Motor neuron (in vitro differentiated cells): ENCODE data around the gene ANXA2R. TPM values are rescaled to one million over a fixed set of nuclear protein-coding genes. Genes with fewer than 3 reads are reported as not detected.
"Not testable (repeated sequence)": the region's sequence is repeated elsewhere in the genome, so short reads cannot be mapped to it uniquely, and the experiment has no call there.

Experiments
- ATAC-seq, 8 experiments: fragments of 200-7000 bp; cut with Tn5 transposase; replicated peaks in 6 of 8; 2 replicates each; pipeline ENCODE4 v1.8.0; 2021; ENCODE audit warnings: mild to moderate bottlenecking in 8 of 8, moderate library complexity in 8 of 8
- H3K27ac ChIP-seq, 2 donors: fragments of 250-450 bp; sonication (Bioruptor Pico); 2 replicates each; pipeline ENCODE4 v1.9.0; 2021; ENCODE audit warnings: antibody characterized with exemption in 2 of 2, mild to moderate bottlenecking in 2 of 2, moderate library complexity in 1 of 2
- H3K4me1 ChIP-seq, 2 donors: fragments of 250-450 bp; sonication (Bioruptor Pico); replicated peaks in 1 of 2; 2 replicates each; pipeline ENCODE4 v1.6.1; 2021; ENCODE audit warnings: antibody characterized with exemption in 2 of 2, mild to moderate bottlenecking in 2 of 2, moderate library complexity in 1 of 2
- H3K4me3 ChIP-seq, 5 donors: fragments of 250-450 bp; sonication (Bioruptor Pico); 2 replicates each; pipeline ENCODE4 v1.9.0; 2021; ENCODE audit warnings: antibody characterized with exemption in 5 of 5, mild to moderate bottlenecking in 5 of 5, moderate library complexity in 4 of 5
- WGBS, 10 experiments: fragments of 450-650 bp; shearing (Covaris generic); methylation state at CpG; one replicate each; pipeline ENCODE4 v1.0.0; 2022; 5-methylcytosine and 5-hydroxymethylcytosine counted together
- in situ Hi-C, 9 experiments: fragments of 400-800 bp; cut with MboI; loops; one replicate each; pipeline ENCODE4 v1.15.0; 2021; ENCODE audit warnings: low sequenced_read_pairs in 9 of 9, low pct_unique_long_range_greater_than_20kb in 2 of 9; ENCODE audit not compliant: unreplicated experiment in 9 of 9
- total RNA-seq, 8 experiments: library from RNA; unstranded; fragments of 300-600 nt; gene quantifications; 2 replicates each; pipeline versions ENCODE4 v1.2.3 to v1.2.4, GENCODE V29; 2022

The ANXA2R gene
- total RNA-seq, 8 experiments from 2014 or later, result 0.11 to 5.4 (median 1.1) TPM

- not testable (repeated sequence) for H3K27ac ChIP-seq, H3K4me3 ChIP-seq, ATAC-seq
- peaks cover 18 to 23% of the 10 kb centered on the region in 2 donors for H3K4me1 ChIP-seq
- in situ Hi-C loops, result loop anchor here in 1 of 9 experiments (25.0 kb wide), 1 partner anchor 93 kb away; no protein-coding TSS in a partner anchor
- WGBS, 10 experiments, result 83 to 100% (median 94%) methylated on average over 1 to 3 of the region's 3 CpGs; no CpG with 5 or more reads in 3 of the 10 experiments
Observed at GRCh38 chr5:43069401-43069720, 29.2 kb upstream of the ANXA2R start.

GRCh38 chr5:43068037-43068436 lies 27.9 kb upstream of the ANXA2R start:
- Histone ChIP-seq H3K4me3 (peak overlapping the region; percentile 71 to 95 (median 83)), H3K4me1 (peaks cover 22 to 23% of the 10 kb centered on the region in 2 donors), H3K27ac (no peak overlapping the region)
- in situ Hi-C loops, result loop anchor here in 1 of 9 experiments (25.0 kb wide), 1 partner anchor 94 kb away; no protein-coding TSS in a partner anchor
- no peak for ATAC-seq
- 0 to 100% (median 84%) methylated on average over 1 to 2 of the region's 2 CpGs; no CpG with 5 or more reads in 3 of the 10 experiments for WGBS, 10 experiments

- peak; percentile 34 to 60 (median 49) for ATAC-seq
- H3K27ac ChIP-seq, result peak overlapping the region; percentile 78 to 92
- WGBS, 10 experiments, result 0 to 10% (median 1%) methylated on average over 2 to 29 of the region's 45 CpGs; no CpG with 5 or more reads in 3 of the 10 experiments
- in situ Hi-C loops, result loop anchor here in 1 of 9 experiments (25.0 kb wide), 1 partner anchor 95 kb away; no protein-coding TSS in a partner anchor
- H3K4me1 ChIP-seq, result peaks cover 22 to 23% of the 10 kb centered on the region in 2 donors
- H3K4me3 ChIP-seq, result peak overlapping the region; percentile 71 to 95 (median 83)
Observed at GRCh38 chr5:43066799-43067741, 27.0 kb upstream of the ANXA2R start.

- H3K4me3 ChIP-seq, result peak overlapping the region; percentile 71 to 95 (median 83)
- 0 to 20% (median 0%) methylated on average over 1 to 30 of the region's 75 CpGs; no CpG with 5 or more reads in 1 of the 10 experiments for WGBS, 10 experiments
- in situ Hi-C loops, result loop anchor here in 1 of 9 experiments (25.0 kb wide), 1 partner anchor 96 kb away; no protein-coding TSS in a partner anchor
Observed at GRCh38 chr5:43065948-43066798, 26.1 kb upstream of the ANXA2R start.

GRCh38 chr5:43065387-43065947 lies 25.3 kb upstream of the ANXA2R start:
- Histone ChIP-seq H3K27ac (peak overlapping the region; percentile 78 to 92), H3K4me1 (peaks cover 22 to 23% of the 10 kb centered on the region in 2 donors), H3K4me3 (peak overlapping the region; percentile 71 to 95 (median 83))
- ATAC-seq, result no peak
- 0 to 5% (median 1%) methylated on average over 9 to 18 of the region's 18 CpGs for WGBS, 10 experiments
- in situ Hi-C loops, result loop anchor here in 1 of 9 experiments (25.0 kb wide), 1 partner anchor 97 kb away; no protein-coding TSS in a partner anchor

More at GRCh38 chr5:43065948-43066798, 26.1 kb upstream of the ANXA2R start:
- H3K27ac ChIP-seq, result peak overlapping the region; percentile 78 to 92
- H3K4me1 ChIP-seq, result peaks cover 22 to 23% of the 10 kb centered on the region in 2 donors
- ATAC-seq, result peak; percentile 33 to 61 (median 48)

- in situ Hi-C loops, result loop anchor here in 1 of 9 experiments (25.0 kb wide), 1 partner anchor 99 kb away; no protein-coding TSS in a partner anchor
- H3K4me3 ChIP-seq, result no peak overlapping the region
- ATAC-seq, result no peak
- 66 to 100% (median 91%) methylated on average over 1 to 11 of the region's 12 CpGs; no CpG with 5 or more reads in 2 of the 10 experiments for WGBS, 10 experiments
- H3K4me1 ChIP-seq, result peaks cover 10 to 16% of the 10 kb centered on the region in 2 donors
- no peak overlapping the region for H3K27ac ChIP-seq
Observed at GRCh38 chr5:43063721-43064171, 23.6 kb upstream of the ANXA2R start.

- H3K27ac ChIP-seq, result no peak overlapping the region
- in situ Hi-C loops, result loop anchor here in 1 of 9 experiments (25.0 kb wide), 1 partner anchor 101 kb away; no protein-coding TSS in a partner anchor
- no peak for ATAC-seq
- 45 to 95% (median 81%) methylated on average over 1 to 5 of the region's 5 CpGs for WGBS, 10 experiments
- H3K4me1 ChIP-seq, result peaks cover 0 to 6% of the 10 kb centered on the region in 2 donors
- H3K4me3 ChIP-seq, result no peak overlapping the region
Observed at GRCh38 chr5:43061352-43062075, 21.4 kb upstream of the ANXA2R start.

GRCh38 chr5:43060020-43060419 lies 19.9 kb upstream of the ANXA2R start:
- not testable (repeated sequence) for H3K4me3 ChIP-seq, ATAC-seq, H3K27ac ChIP-seq, H3K4me1 ChIP-seq
- 100% methylated on average over 1 to 2 of the region's 2 CpGs; no CpG with 5 or more reads in 7 of the 10 experiments for WGBS, 10 experiments
- in situ Hi-C loops, result loop anchor here in 1 of 9 experiments (25.0 kb wide), 1 partner anchor 102 kb away; no protein-coding TSS in a partner anchor

- WGBS, 10 experiments, result 70 to 100% (median 91%) methylated on average over 1 to 2 of the region's 2 CpGs; no CpG with 5 or more reads in 6 of the 10 experiments
- H3K4me1 ChIP-seq, H3K4me3 ChIP-seq, H3K27ac ChIP-seq, ATAC-seq: not testable (repeated sequence)
- in situ Hi-C loops, result loop anchor here in 1 of 9 experiments (25.0 kb wide), 1 partner anchor 107 kb away; no protein-coding TSS in a partner anchor
Observed at GRCh38 chr5:43055098-43055497, 15.0 kb upstream of the ANXA2R start.

- WGBS, 10 experiments, result 80 to 100% (median 95%) methylated on average over 1 to 2 of the region's 2 CpGs; no CpG with 5 or more reads in 1 of the 10 experiments
Observed at GRCh38 chr5:43051684-43052083, 11.6 kb upstream of the ANXA2R start.

GRCh38 chr5:43050384-43050783 lies 10.3 kb upstream of the ANXA2R start:
- Histone ChIP-seq H3K27ac (no peak overlapping the region), H3K4me1 (no peaks in the 10 kb centered on the region), H3K4me3 (no peak overlapping the region)
- no peak for ATAC-seq
- in situ Hi-C loops, result loop anchor here in 1 of 9 experiments (25.0 kb wide), 1 partner anchor 112 kb away; no protein-coding TSS in a partner anchor
- 34 to 90% (median 66%) methylated on average over 1 to 4 of the region's 4 CpGs for WGBS, 10 experiments

More at GRCh38 chr5:43051684-43052083, 11.6 kb upstream of the ANXA2R start:
- in situ Hi-C loops, result loop anchor here in 1 of 9 experiments (25.0 kb wide), 1 partner anchor 111 kb away; no protein-coding TSS in a partner anchor
- no peak for ATAC-seq
- H3K4me3 ChIP-seq, result no peak overlapping the region
- H3K4me1 ChIP-seq, result no peaks in the 10 kb centered on the region
- no peak overlapping the region for H3K27ac ChIP-seq
